ENCODE results near the gene TTC7B.
A peak's percentile ranks its signal among the peaks of the same experiment; 100 is the strongest.

The TTC7B gene

GRCh38 chr14:90587252-90587910 is 228.8 kb downstream of the TTC7B start:
- no peak for DNase-seq

- no peak for DNase-seq
Observed at GRCh38 chr14:90585106-90585505, 231.1 kb downstream of the TTC7B start.

- no peak for DNase-seq
Observed at GRCh38 chr14:90583916-90584605, 232.2 kb downstream of the TTC7B start.

- DNase-seq = no peak
Observed at GRCh38 chr14:90583427-90583826, 232.8 kb downstream of the TTC7B start.

GRCh38 chr14:90582166-90582565 is 234.1 kb downstream of the TTC7B start:
- DNase-seq = no peak

- DNase-seq = no peak
Observed at GRCh38 chr14:90581745-90582144, 234.5 kb downstream of the TTC7B start.

GRCh38 chr14:90580377-90581335 is 235.6 kb downstream of the TTC7B start:
- peak; percentile 28 for DNase-seq

GRCh38 chr14:90579816-90580215 is 236.4 kb downstream of the TTC7B start:
- DNase-seq = no peak

GRCh38 chr14:90579088-90579487 is 237.1 kb downstream of the TTC7B start:
- no peak for DNase-seq

GRCh38 chr14:90578283-90578985 is 237.8 kb downstream of the TTC7B start:
- DNase-seq = peak; percentile 23

- no peak for DNase-seq
Observed at GRCh38 chr14:90577661-90578282, 238.5 kb downstream of the TTC7B start.

GRCh38 chr14:90576981-90577660 is 239.1 kb downstream of the TTC7B start:
- DNase-seq = no peak

- no peak for DNase-seq
Observed at GRCh38 chr14:90576581-90576980, 239.6 kb downstream of the TTC7B start.

GRCh38 chr14:90575781-90576180 is 240.4 kb downstream of the TTC7B start:
- no peak for DNase-seq

GRCh38 chr14:90575336-90575735 is 240.9 kb downstream of the TTC7B start:
- DNase-seq = no peak

- DNase-seq = no peak
Observed at GRCh38 chr14:90574188-90575131, 241.8 kb downstream of the TTC7B start.

GRCh38 chr14:90573385-90574105 is 242.7 kb downstream of the TTC7B start:
- no peak for DNase-seq

- DNase-seq = no peak
Observed at GRCh38 chr14:90572441-90573150, 243.6 kb downstream of the TTC7B start.

Measured in NCI-H1694 (cell line).